ENCODE measurements around the gene STK32C. TPM values are rescaled to one million over a fixed set of nuclear protein-coding genes. Genes with fewer than 3 reads are reported as not detected.

STK32C gene
- polyA plus RNA-seq, 1 donor from 2014 or later = 23.2 TPM

- no peak overlapping the region for H2AFZ ChIP-seq (ENCODE audit: low read depth, low read length)
- H3K36me3 ChIP-seq (ENCODE audit: insufficient read depth, low read length) = no peaks in the 10 kb centered on the region
- no peak overlapping the region for H3K4me3 ChIP-seq (ENCODE audit: low read length)
- no peaks in the 10 kb centered on the region for H3F3A ChIP-seq (ENCODE audit: insufficient read depth, low read length, poor library complexity, severe bottlenecking)
- H4K20me1 ChIP-seq (ENCODE audit: insufficient read depth) = no peaks in the 10 kb centered on the region
- no peaks in the 10 kb centered on the region for H3K9me2 ChIP-seq (ENCODE audit: insufficient read depth, low read length)
- no peak overlapping the region for H3K4me2 ChIP-seq (ENCODE audit: low read length)
- H3K79me2 ChIP-seq (replicated peaks; ENCODE audit: insufficient read depth, low read length) = no peaks in the 10 kb centered on the region
- no peak overlapping the region for H3K9ac ChIP-seq (ENCODE audit: low read length)
- H3K27me3 ChIP-seq (ENCODE audit: insufficient read depth, low read depth, low read length) = no peaks in the 10 kb centered on the region
- H3K27ac ChIP-seq (ENCODE audit: low read length) = no peak overlapping the region
- H3K9me3 ChIP-seq (ENCODE audit: low read length) = no peaks in the 10 kb centered on the region
- TF ChIP-seq TAF1 (IDR thresholded peaks at IDR 0.05; ENCODE audit: low read depth) (no peak), POLR2AphosphoS5 (IDR thresholded peaks at IDR 0.05) (no peak), EP300 (conservative IDR thresholded peaks at IDR 0.05; ENCODE audit: poor library complexity, severe bottlenecking) (no peak), RAD21 (conservative IDR thresholded peaks at IDR 0.05) (no peak), EZH2 (IDR thresholded peaks at IDR 0.05; ENCODE audit: borderline replicate concordance, insufficient read depth, low read length, poor library complexity, severe bottlenecking) (no peak), CTCF (IDR thresholded peaks at IDR 0.05; ENCODE audit: poor library complexity, severe bottlenecking) (no peak), REST (IDR thresholded peaks at IDR 0.05; ENCODE audit: borderline replicate concordance) (no peak), SMC3 (conservative IDR thresholded peaks at IDR 0.05; ENCODE audit: poor library complexity) (no peak), MXI1 (conservative IDR thresholded peaks at IDR 0.05; ENCODE audit: poor library complexity, severe bottlenecking) (no peak)
Measured at GRCh38 chr10:132236881-132237280, 70.9 kb downstream of the STK32C start.

- Histone ChIP-seq H3K27me3 (ENCODE audit: insufficient read depth, low read depth, low read length) (no peaks in the 10 kb centered on the region), H3K36me3 (ENCODE audit: insufficient read depth, low read length) (no peaks in the 10 kb centered on the region)
- TF ChIP-seq CTCF (IDR thresholded peaks at IDR 0.05; ENCODE audit: poor library complexity, severe bottlenecking) (no peak), EZH2 (IDR thresholded peaks at IDR 0.05; ENCODE audit: borderline replicate concordance, insufficient read depth, low read length, poor library complexity, severe bottlenecking) (no peak), RAD21 (conservative IDR thresholded peaks at IDR 0.05) (no peak), MXI1 (conservative IDR thresholded peaks at IDR 0.05; ENCODE audit: poor library complexity, severe bottlenecking) (no peak), SMC3 (conservative IDR thresholded peaks at IDR 0.05; ENCODE audit: poor library complexity) (no peak), REST (IDR thresholded peaks at IDR 0.05; ENCODE audit: borderline replicate concordance) (no peak), TAF1 (IDR thresholded peaks at IDR 0.05; ENCODE audit: low read depth) (no peak), POLR2AphosphoS5 (IDR thresholded peaks at IDR 0.05) (no peak), EP300 (conservative IDR thresholded peaks at IDR 0.05; ENCODE audit: poor library complexity, severe bottlenecking) (no peak)
Measured at GRCh38 chr10:132236161-132236560, 71.6 kb downstream of the STK32C start.

More at GRCh38 chr10:132236161-132236560, 71.6 kb downstream of the STK32C start:
- no peak overlapping the region for H2AFZ ChIP-seq (ENCODE audit: low read depth, low read length)
- H3K9ac ChIP-seq (ENCODE audit: low read length) = no peak overlapping the region
- no peaks in the 10 kb centered on the region for H3F3A ChIP-seq (ENCODE audit: insufficient read depth, low read length, poor library complexity, severe bottlenecking)
- H3K4me3 ChIP-seq (ENCODE audit: low read length) = no peak overlapping the region
- H3K79me2 ChIP-seq (replicated peaks; ENCODE audit: insufficient read depth, low read length) = no peaks in the 10 kb centered on the region
- H3K9me3 ChIP-seq (ENCODE audit: low read length) = no peaks in the 10 kb centered on the region
- H3K27ac ChIP-seq (ENCODE audit: low read length) = no peak overlapping the region
- H3K9me2 ChIP-seq (ENCODE audit: insufficient read depth, low read length) = no peaks in the 10 kb centered on the region
- no peaks in the 10 kb centered on the region for H4K20me1 ChIP-seq (ENCODE audit: insufficient read depth)
- H3K4me2 ChIP-seq (ENCODE audit: low read length) = no peak overlapping the region

All from neural cell (in vitro differentiated cells).